DMS 273 treated with DMSO at 0.1 percent for 48 hours (cell line): ENCODE results near the gene CNTNAP5.

Experiments used
- DNase-seq: peaks from one replicate; lab custom pipeline; 2025; lab: John Stamatoyannopoulos, UW

CNTNAP5 gene

GRCh38 chr2:124816007-124816406 is 790.9 kb downstream of the CNTNAP5 start:
- DNase-seq = no peak

- no peak for DNase-seq
Observed at GRCh38 chr2:124822516-124822915, 797.4 kb downstream of the CNTNAP5 start.

DNA sequence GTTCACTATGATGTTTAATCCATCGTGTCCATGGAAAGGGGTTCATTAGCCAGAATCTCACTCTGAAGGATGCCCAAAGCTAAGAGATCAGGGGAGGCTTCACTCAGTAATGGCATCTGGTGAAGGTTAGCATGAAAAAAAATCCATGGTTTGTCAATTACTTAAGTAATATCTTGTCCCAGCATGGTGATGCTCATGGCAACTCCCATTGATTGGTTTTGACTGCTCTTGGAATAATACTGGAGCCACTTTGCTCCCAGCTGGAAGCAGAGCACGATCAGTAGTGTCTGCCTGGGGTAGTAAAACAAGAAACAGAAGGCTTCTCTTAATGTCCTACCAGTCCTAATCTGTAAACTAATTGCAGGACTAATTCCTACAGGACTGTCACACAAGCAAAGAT is 799.4 kb downstream of the CNTNAP5 start:
- no peak for DNase-seq

- DNase-seq = no peak
Observed at GRCh38 chr2:124832521-124832920, 807.4 kb downstream of the CNTNAP5 start.

- DNase-seq = no peak
Observed at GRCh38 chr2:124834331-124834730, 809.2 kb downstream of the CNTNAP5 start.

DNA sequence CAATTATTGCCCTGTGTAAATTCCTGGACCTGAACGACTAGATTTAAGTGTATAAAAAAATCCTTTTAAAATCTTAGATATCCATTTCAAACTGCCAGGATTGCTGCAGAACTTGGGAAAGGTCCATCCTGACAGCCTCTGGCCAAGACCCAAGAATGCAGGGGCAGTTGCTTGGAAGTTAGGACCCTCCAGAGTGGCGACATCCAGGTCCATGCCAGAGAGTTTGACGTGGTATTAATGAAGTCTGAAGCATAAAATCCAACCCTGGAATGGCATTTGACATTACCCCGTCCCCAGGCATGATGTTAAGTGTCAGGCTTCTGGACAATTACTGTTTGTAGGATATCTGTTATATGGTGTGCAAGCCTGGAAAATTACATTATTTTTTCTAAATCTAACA is 810.2 kb downstream of the CNTNAP5 start:
- DNase-seq = no peak

DNA sequence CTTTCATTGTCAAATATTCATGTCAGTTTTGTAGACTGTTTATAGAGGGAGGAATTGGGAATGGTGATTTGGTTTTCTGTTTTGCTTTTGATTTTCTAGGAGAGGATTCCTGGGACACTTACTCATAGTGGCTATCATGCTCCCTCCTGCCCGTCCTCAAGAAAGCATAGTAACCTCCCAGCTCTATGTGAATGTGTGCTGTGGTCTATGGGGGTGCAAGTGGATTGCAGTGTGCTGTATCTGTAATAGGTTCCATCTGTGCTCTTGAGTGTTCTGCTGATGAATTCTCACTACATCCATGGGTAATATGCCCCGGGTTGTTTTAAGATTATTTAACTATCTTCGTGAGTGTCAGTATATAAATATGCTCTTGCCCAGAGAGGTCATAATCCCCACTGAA is 811.3 kb downstream of the CNTNAP5 start:
- DNase-seq = no peak

GRCh38 chr2:124837496-124837895 is 812.4 kb downstream of the CNTNAP5 start:
- no peak for DNase-seq

DNA sequence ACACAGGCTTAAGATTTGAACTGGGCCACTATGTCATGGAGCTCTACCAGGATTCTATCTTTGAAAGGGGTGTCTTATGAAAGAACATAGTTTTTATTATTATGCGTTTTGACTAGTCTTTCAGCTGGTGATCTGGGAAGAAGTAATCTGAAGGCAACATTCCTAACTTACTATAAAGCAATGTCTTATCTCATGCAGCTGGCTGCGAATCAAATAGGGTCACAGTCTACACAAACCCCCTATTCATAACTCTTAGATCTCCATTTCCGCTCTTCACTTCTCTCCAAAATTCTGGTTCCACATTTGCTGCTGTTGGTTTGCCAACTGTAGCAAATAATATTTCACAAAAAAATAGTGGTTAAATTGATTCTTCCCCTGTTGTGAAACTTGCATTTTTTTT is 813.3 kb downstream of the CNTNAP5 start:
- DNase-seq = no peak

- no peak for DNase-seq
Observed at GRCh38 chr2:124867247-124867646, 842.2 kb downstream of the CNTNAP5 start.

GRCh38 chr2:124874219-124874618 is 849.1 kb downstream of the CNTNAP5 start:
- no peak for DNase-seq

DNA sequence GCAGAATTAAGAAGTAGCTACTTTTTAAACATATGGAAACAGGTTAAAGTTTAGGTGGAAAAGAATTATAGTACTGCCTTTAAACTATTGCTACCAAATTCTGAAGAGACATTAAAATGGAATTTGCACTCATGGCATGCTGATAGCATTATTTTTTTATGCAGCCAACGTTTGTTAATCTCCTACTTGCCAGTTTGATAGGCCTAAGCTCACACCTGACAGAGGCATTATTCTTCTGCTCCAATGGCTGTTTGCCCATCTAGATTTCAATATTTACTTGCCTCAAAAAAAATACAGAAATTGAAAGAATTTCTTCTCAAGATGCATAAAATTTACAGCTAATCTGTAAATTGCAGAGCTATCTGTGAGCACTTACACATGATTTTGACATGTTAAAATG is 849.6 kb downstream of the CNTNAP5 start:
- no peak for DNase-seq

- no peak for DNase-seq
Observed at GRCh38 chr2:124875627-124876244, 850.6 kb downstream of the CNTNAP5 start.

GRCh38 chr2:124877141-124877577 is 852.1 kb downstream of the CNTNAP5 start:
- DNase-seq = no peak

- no peak for DNase-seq
Observed at GRCh38 chr2:124879640-124880039, 854.6 kb downstream of the CNTNAP5 start.

DNA sequence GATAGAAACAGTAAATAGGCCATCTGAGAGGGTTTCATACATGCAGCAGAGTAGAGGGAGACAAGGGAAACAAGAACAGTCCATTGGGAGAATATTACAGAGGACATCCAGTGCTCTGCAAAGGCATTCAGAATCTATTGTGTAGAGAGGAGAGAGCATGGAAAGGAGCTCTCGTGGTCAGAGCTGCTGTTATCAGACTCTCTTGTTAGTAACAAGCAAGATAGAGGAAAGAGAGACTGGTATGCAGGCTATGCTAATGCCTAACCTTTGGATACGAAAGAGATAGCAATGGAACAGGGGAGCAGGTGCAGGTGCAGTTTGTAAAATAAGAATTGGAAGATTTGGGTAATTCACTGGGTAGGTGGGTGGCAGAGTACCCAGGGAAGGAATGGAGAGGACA is 855.9 kb downstream of the CNTNAP5 start:
- DNase-seq = no peak

DNA sequence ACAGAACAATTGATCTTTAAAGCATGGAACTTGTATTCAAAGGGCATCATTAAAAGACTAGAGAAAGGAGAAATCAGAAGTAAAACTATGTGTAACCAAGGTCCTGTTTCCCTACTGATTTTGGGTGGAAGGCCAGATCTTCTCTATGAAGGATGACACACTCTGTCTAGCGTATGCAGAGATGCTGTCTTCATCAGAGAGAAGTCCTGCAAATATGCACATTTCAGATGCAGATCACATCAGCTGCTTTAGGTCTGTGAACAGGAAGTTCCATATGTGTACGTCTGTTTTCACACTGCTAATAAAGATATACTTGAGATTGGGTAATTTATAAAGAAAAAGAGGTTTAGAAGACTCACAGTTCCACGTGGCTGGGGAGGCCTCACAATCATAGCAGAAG is 857.3 kb downstream of the CNTNAP5 start:
- DNase-seq = no peak

DNA sequence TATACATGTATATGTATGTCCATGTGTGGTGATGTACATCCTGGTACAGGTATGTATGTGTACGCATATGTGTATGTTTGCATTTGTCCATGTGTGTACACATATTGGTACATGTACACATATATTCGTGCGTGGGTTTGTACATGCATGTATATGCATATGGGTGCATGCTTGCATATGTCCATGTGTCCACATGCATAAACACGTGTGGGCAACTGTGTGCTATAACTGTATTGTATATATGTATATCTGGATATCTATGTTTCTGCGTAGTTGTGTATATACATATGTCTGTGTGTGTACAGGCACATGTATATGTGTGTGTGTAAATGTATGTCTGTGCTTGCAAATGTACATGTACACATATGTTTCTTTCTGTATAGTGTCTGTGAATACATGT is 858.5 kb downstream of the CNTNAP5 start:
- DNase-seq = no peak

GRCh38 chr2:124884315-124884714 is 859.2 kb downstream of the CNTNAP5 start:
- no peak for DNase-seq

GRCh38 chr2:124886216-124886615 is 861.1 kb downstream of the CNTNAP5 start:
- no peak for DNase-seq

DNA sequence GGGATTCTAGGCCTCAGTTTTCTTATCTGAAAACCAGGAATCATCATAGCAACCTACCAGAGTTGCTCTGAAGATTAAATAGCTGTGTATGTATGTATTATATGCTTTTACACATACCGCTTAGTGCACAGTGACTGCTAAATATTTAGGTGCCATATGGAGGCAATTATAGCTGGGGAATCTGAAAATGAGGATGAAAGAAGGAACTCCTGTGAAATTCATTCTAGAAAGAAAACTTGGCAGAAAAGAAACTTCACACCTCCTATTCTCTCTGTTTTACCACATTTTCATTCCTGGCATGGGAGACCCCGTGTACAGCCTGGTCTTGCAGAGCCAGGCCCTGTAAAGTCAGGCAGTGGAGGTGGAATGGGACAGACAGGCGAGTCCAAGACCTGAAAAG is 862.4 kb downstream of the CNTNAP5 start:
- no peak for DNase-seq

- no peak for DNase-seq
Observed at GRCh38 chr2:124888431-124888830, 863.3 kb downstream of the CNTNAP5 start.

GRCh38 chr2:124894199-124894598 is 869.1 kb downstream of the CNTNAP5 start:
- DNase-seq = no peak

- DNase-seq = no peak
Observed at GRCh38 chr2:124898827-124899226, 873.7 kb downstream of the CNTNAP5 start.

DNA sequence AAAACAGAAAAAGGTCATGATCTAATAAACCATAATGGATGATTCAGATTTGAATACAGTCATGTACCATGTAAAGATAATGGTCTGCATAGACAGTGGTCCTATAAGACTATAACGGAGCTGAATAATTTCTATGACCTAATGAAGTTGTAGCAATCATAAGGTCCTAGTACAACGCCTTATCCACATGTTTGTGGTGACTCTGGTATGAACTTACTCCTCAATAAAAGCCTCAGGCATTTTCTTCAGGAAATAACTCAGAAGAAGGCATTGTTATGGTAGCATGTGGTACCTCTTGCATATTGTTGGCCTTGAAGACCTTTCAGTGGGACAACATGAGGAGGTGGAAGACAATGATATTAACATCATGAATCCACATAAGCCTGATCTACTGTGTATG is 883.3 kb downstream of the CNTNAP5 start:
- no peak for DNase-seq
